Endothelial cell of umbilical vein (primary cell): ENCODE measurements around the gene PLCXD3. TPM values are rescaled to one million over a fixed set of nuclear protein-coding genes. Genes with fewer than 3 reads are reported as not detected.

Experiments used
- BruUV-seq: library from RNA; stranded (reverse); fragments of 400-500 nt; replicated peaks from 2 replicates; lab custom pipeline; 2021; lab: Mats Ljungman, UMichigan
- CTCF ChIA-PET: fragments of 300-600, 350-600 bp; sonication (Branson Sonifier 250); formaldehyde crosslinking; loops from one replicate; lab custom pipeline; 2021; ENCODE audit warnings: antibody characterized with exemption, inconsistent platforms; lab: Charles Lee
- POLR2A ChIA-PET: fragments of 300-600, 350-600 bp; sonication (Branson Sonifier 250); formaldehyde crosslinking; loops from one replicate; lab custom pipeline; 2021; ENCODE audit warnings: antibody characterized with exemption, inconsistent platforms; lab: Charles Lee
- DNase-seq: peaks from one replicate; pipeline ENCODE4 v3.0.0-alpha.2; 2011; ENCODE audit warnings: low read depth, low spot score
- FAIRE-seq: peaks from 2 replicates; lab custom pipeline; 2011; peaks lifted over from hg19 to GRCh38; lab: Jason Lieb, UNC
- H2AFZ ChIP-seq: 2 replicates; pipeline ENCODE4 v1.6.0; 2012; ENCODE audit warnings: low read depth, low read length, control low read depth, inconsistent platforms
- H3K27ac ChIP-seq: 2 replicates; pipeline ENCODE4 v1.5.1; 2011; ENCODE audit warnings: low read depth, mild to moderate bottlenecking, control low read depth, low read length, moderate library complexity; ENCODE audit not compliant: insufficient read depth
- H3K27me3 ChIP-seq, 2 experiments: 2 replicates each; pipeline versions ENCODE4 v1.6.0 to v1.6.1; 2011; ENCODE audit warnings: low read length in 2 of 2, mixed read lengths in 1 of 2; ENCODE audit not compliant: control insufficient read depth in 2 of 2, insufficient read depth in 2 of 2
- H3K36me3 ChIP-seq, 2 experiments: 2 replicates in 1 of 2; 3 replicates in 1 of 2; pipeline ENCODE4 v1.5.1; 2011; ENCODE audit warnings: low read length in 2 of 2, mild to moderate bottlenecking in 1 of 2, moderate library complexity in 1 of 2; ENCODE audit not compliant: control insufficient read depth in 2 of 2, insufficient read depth in 2 of 2; ENCODE audit errors: extremely low read depth in 1 of 2
- H3K4me1 ChIP-seq: 3 replicates; pipeline ENCODE4 v1.5.1; 2011; ENCODE audit warnings: mild to moderate bottlenecking, low read length; ENCODE audit not compliant: control insufficient read depth, insufficient read depth; ENCODE audit errors: extremely low read depth
- H3K4me2 ChIP-seq: 2 replicates; pipeline ENCODE4 v1.6.1; 2011; ENCODE audit warnings: low read length, control low read depth, mixed read lengths; ENCODE audit not compliant: insufficient read depth
- H3K4me3 ChIP-seq, 3 experiments: fragments of 200-600 bp in 1 of 3; sonication (generic), shearing (Covaris generic) in 1 of 3; replicated peaks in 1 of 3; 2 replicates each; pipeline ENCODE4 v1.5.1; 2011 to 2016; ENCODE audit warnings: control low read depth in 3 of 3, low read length in 3 of 3, mild to moderate bottlenecking in 2 of 3, inconsistent platforms in 1 of 3, low read depth in 1 of 3, moderate library complexity in 1 of 3; ENCODE audit not compliant: insufficient read depth in 1 of 3
- H3K79me2 ChIP-seq: 2 replicates; pipeline ENCODE4 v1.6.0; 2012; ENCODE audit warnings: low read length, inconsistent platforms; ENCODE audit not compliant: control insufficient read depth, insufficient read depth
- H3K9ac ChIP-seq: replicated peaks from 2 replicates; pipeline ENCODE3; 2011; ENCODE audit warnings: low read length, control low read depth; ENCODE audit not compliant: insufficient read depth; ENCODE audit errors: extremely low read depth
- H3K9me1 ChIP-seq: replicated peaks from 3 replicates; pipeline ENCODE4 v1.6.0; 2011; ENCODE audit warnings: mild to moderate bottlenecking, low read length; ENCODE audit not compliant: control insufficient read depth, insufficient read depth; ENCODE audit errors: extremely low read depth
- H3K9me3 ChIP-seq: replicated peaks from 2 replicates; pipeline ENCODE4 v1.5.1; 2012; ENCODE audit warnings: low read length, inconsistent platforms; ENCODE audit not compliant: control insufficient read depth, insufficient read depth
- H4K20me1 ChIP-seq: replicated peaks from 2 replicates; pipeline ENCODE3; 2011; ENCODE audit warnings: mild to moderate bottlenecking, low read length; ENCODE audit not compliant: control insufficient read depth, insufficient read depth; ENCODE audit errors: extremely low read depth
- EZH2 ChIP-seq: IDR thresholded peaks from 2 replicates; pipeline ENCODE4 v1.6.1; 2012; ENCODE audit warnings: borderline replicate concordance, low read depth, mild to moderate bottlenecking, moderate library complexity, low read length, inconsistent platforms; ENCODE audit not compliant: severe bottlenecking
- FOS ChIP-seq: IDR thresholded peaks from 2 replicates; pipeline ENCODE4 v1.6.1; 2011; ENCODE audit warnings: mild to moderate bottlenecking, low read length, moderate library complexity, borderline replicate concordance; ENCODE audit not compliant: insufficient read depth
- GATA2 ChIP-seq: IDR thresholded peaks from 2 replicates; pipeline ENCODE4 v1.7.0; 2011; ENCODE audit warnings: low read depth, mild to moderate bottlenecking, moderate library complexity, mixed read lengths, low read length; ENCODE audit not compliant: insufficient read length, insufficient read depth
- JUN ChIP-seq: IDR thresholded peaks from 2 replicates; pipeline ENCODE4 v1.6.1; 2011; ENCODE audit warnings: borderline replicate concordance, low read depth; ENCODE audit not compliant: insufficient read length, insufficient read depth
- MYC ChIP-seq: IDR thresholded peaks from one replicate; pipeline ENCODE4 v1.6.1; 2011; ENCODE audit warnings: mild to moderate bottlenecking, low read depth, low read length
- POLR2A ChIP-seq: IDR thresholded peaks from 2 replicates; pipeline ENCODE4 v1.6.1; 2012; ENCODE audit warnings: low read depth, mild to moderate bottlenecking, control low read depth, low read length
- POLR2AphosphoS5 ChIP-seq: IDR thresholded peaks from 2 replicates; pipeline ENCODE4 v1.6.1; 2012; ENCODE audit warnings: low read depth, mild to moderate bottlenecking, control low read depth, low read length, moderate library complexity; ENCODE audit not compliant: insufficient read depth
- dilution Hi-C: fragments of 300-500 bp; cut with MboI; formaldehyde crosslinking; loops from one replicate; pipeline ENCODE4 v1.15.0; 2019; ENCODE audit warnings: low sequenced_read_pairs; ENCODE audit not compliant: extremely low pct_ligation_motif_present
- intact Hi-C: fragments of 100-400 bp; cut with micrococcal nuclease; formaldehyde crosslinking; loops from one replicate; pipeline ENCODE4 v1.10.0; 2022
- polyA plus RNA-seq, 4 experiments: library from polyadenylated mRNA; depleted of rRNA in 3 of 4; stranded (reverse) in 3 of 4; unstranded in 1 of 4; fragments of >200 nt; gene quantifications; 2 replicates each; pipeline versions ENCODE4 v1.2.1 to v1.2.3, GENCODE V29; 2011 to 2012; ENCODE audit warnings: missing spikeins in 1 of 4
- total RNA-seq: library from RNA; stranded (reverse); gene quantifications from 2 replicates; pipeline ENCODE4 v1.2.3, GENCODE V29; 2021
- TF ChIP-seq, protein P1 (sequence below): IDR thresholded peaks from 2 replicates; pipeline ENCODE4 v1.6.1; 2011; ENCODE audit not compliant: insufficient read depth, insufficient read length
- TF ChIP-seq, protein P2 (sequence below), 2 donors: IDR thresholded peaks; 1 replicate in 1 of 2; 2 replicates in 1 of 2; pipeline ENCODE4 v1.5.1; 2011; ENCODE audit warnings: low read length in 2 of 2, mild to moderate bottlenecking in 2 of 2, moderate library complexity in 2 of 2, control low read depth in 1 of 2, inconsistent platforms in 1 of 2, low read depth in 1 of 2; ENCODE audit not compliant: insufficient read depth in 1 of 2; ENCODE audit errors: extremely low read depth in 1 of 2

The PLCXD3 gene
- total and polyA plus RNA-seq, 2 donors (not counting 3 experiments of a cell fraction or from before 2014, with no cell fraction given) = not detected

DNA sequence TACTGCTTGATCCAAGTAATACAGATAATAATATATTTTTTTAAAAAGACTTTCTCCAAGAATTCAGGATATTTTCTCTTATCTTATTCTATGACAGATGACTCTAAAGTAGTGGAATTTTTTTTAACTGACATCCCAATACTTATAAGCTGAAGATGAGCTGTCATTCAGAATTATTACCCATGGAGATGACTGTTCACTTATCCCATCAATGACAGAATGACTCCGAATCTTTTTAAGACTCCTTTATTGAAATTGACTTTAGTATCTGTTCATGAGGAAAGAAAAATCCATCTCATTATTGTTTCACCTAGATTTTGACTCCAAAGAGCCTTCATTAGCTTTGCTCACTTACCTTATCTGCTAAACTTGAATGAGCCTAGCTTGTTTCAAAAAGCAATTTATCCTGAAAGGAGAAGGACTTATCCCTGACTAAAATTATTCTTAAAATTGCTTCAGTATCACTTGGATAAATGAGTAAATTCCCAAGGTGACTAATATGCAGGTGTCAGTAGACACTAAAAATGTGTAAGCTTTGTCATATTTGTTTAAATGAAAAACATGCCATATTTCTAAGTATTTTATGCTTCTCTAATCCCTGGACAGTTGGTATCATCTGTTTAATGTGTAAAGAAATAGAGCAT is 146.9 kb downstream of the PLCXD3 start:
- CTCF ChIA-PET = no interaction called here
- no TSS peak for BruUV-seq

DNA sequence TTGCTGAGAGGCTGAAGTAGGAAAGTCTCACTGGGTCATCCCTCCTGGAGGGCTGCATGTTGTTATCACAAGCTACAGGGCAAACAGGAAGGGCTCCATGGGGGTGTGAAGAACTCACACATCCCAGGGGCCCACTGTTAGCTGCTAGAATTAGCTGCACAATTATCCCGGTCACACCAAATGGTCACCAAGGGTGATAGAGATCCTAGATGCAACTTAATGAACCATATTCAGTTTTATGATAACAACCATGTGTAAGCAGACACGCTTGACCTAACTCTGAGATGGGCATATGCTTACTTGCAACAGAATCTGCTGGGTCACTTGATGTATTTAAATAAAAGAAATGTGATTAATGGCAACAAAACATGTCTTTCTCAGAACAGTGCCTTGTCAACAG is 153.6 kb downstream of the PLCXD3 start:
- Histone ChIP-seq H3K4me2 (no peak overlapping the region), H3K27ac (no peak overlapping the region), H3K36me3 (no peaks in the 10 kb centered on the region), H3K9me3 (no peaks in the 10 kb centered on the region), H2AFZ (no peak overlapping the region), H3K9me1 (no peaks in the 10 kb centered on the region), H3K4me1 (no peaks in the 10 kb centered on the region), H3K4me3 (no peak overlapping the region), H4K20me1 (no peaks in the 10 kb centered on the region), H3K27me3 (no peaks in the 10 kb centered on the region), H3K9ac (no peak overlapping the region), H3K79me2 (no peaks in the 10 kb centered on the region)
- TF ChIP-seq GATA2 (no peak), FOS (no peak), MYC (no peak), JUN (no peak), POLR2AphosphoS5 (no peak), POLR2A (no peak), EZH2 (no peak)
- TF ChIP-seq, protein P1, sequence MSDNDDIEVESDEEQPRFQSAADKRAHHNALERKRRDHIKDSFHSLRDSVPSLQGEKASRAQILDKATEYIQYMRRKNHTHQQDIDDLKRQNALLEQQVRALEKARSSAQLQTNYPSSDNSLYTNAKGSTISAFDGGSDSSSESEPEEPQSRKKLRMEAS = no peak
- TF ChIP-seq, protein P2, sequence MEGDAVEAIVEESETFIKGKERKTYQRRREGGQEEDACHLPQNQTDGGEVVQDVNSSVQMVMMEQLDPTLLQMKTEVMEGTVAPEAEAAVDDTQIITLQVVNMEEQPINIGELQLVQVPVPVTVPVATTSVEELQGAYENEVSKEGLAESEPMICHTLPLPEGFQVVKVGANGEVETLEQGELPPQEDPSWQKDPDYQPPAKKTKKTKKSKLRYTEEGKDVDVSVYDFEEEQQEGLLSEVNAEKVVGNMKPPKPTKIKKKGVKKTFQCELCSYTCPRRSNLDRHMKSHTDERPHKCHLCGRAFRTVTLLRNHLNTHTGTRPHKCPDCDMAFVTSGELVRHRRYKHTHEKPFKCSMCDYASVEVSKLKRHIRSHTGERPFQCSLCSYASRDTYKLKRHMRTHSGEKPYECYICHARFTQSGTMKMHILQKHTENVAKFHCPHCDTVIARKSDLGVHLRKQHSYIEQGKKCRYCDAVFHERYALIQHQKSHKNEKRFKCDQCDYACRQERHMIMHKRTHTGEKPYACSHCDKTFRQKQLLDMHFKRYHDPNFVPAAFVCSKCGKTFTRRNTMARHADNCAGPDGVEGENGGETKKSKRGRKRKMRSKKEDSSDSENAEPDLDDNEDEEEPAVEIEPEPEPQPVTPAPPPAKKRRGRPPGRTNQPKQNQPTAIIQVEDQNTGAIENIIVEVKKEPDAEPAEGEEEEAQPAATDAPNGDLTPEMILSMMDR (IDR thresholded peaks at IDR 0.05; ENCODE audit: extremely low read depth in 1 of 2, insufficient read depth in 1 of 2, low read depth in 1 of 2, low read length in 2 of 2) = no peak
- ChIA-PET POLR2A (no interaction called here), CTCF (interaction anchor here (0.7 kb wide), 1 partner anchor 8 kb away, joined by 3 read pairs; no protein-coding TSS in a partner anchor)
- dilution Hi-C loops = no loop called here
- DNase-seq (no peak), FAIRE-seq (no peak)
- no TSS peak for BruUV-seq
- intact Hi-C loops = no loop called here

More for the DNA sequence above, 146.9 kb downstream of the PLCXD3 start:
- Histone ChIP-seq H3K79me2 (no peaks in the 10 kb centered on the region), H3K27me3 (no peaks in the 10 kb centered on the region), H3K4me3 (no peak overlapping the region), H3K27ac (no peak overlapping the region), H3K9me1 (no peaks in the 10 kb centered on the region), H3K9me3 (no peaks in the 10 kb centered on the region), H3K4me2 (no peak overlapping the region), H4K20me1 (no peaks in the 10 kb centered on the region), H3K9ac (no peak overlapping the region), H3K4me1 (no peaks in the 10 kb centered on the region), H3K36me3 (no peaks in the 10 kb centered on the region), H2AFZ (no peak overlapping the region)
- no peak for FAIRE-seq
- TF ChIP-seq EZH2 = no peak
- TF ChIP-seq JUN = no peak
- no peak for TF ChIP-seq POLR2AphosphoS5
- POLR2A ChIA-PET = no interaction called here
- intact Hi-C loops (no loop called here), dilution Hi-C loops (no loop called here)
- no peak for DNase-seq
